Hepatocyte (in vitro differentiated cells): ENCODE results near the gene SPATC1L. TPM values are rescaled to one million over a fixed set of nuclear protein-coding genes. Genes with fewer than 3 reads are reported as not detected.

Source experiments
- DNase-seq: peaks from one replicate; pipeline ENCODE4 v3.0.0-alpha.2; 2016; ENCODE audit warnings: low spot score
- H2AFZ ChIP-seq: fragments of 200-600 bp; sonication (generic); 2 replicates; pipeline ENCODE4 v1.6.0; 2016; ENCODE audit warnings: antibody characterized with exemption, mild to moderate bottlenecking
- H3K27ac ChIP-seq: fragments of 200-600 bp; sonication (generic); 2 replicates; pipeline ENCODE4 v1.5.1; 2016; ENCODE audit warnings: mild to moderate bottlenecking
- H3K27me3 ChIP-seq: fragments of 200-600 bp; sonication (generic); 2 replicates; pipeline ENCODE4 v1.6.1; 2016
- H3K36me3 ChIP-seq: fragments of 200-600 bp; sonication (generic); replicated peaks from 2 replicates; pipeline ENCODE4 v1.5.1; 2016; ENCODE audit warnings: low read depth; ENCODE audit not compliant: insufficient read depth
- H3K4me1 ChIP-seq: fragments of 200-600 bp; sonication (generic); 2 replicates; pipeline ENCODE4 v1.5.1; 2016; ENCODE audit warnings: mild to moderate bottlenecking, moderate library complexity; ENCODE audit not compliant: insufficient read depth
- H3K4me2 ChIP-seq: fragments of 200-600 bp; sonication (generic); 2 replicates; pipeline ENCODE4 v1.6.0; 2016
- H3K4me3 ChIP-seq: fragments of 200-600 bp; sonication (generic); 2 replicates; pipeline ENCODE4 v1.5.1; 2016; ENCODE audit warnings: mild to moderate bottlenecking
- H3K79me2 ChIP-seq: fragments of 200-600 bp; sonication (generic); 2 replicates; pipeline ENCODE4 v1.6.0; 2017; ENCODE audit warnings: mild to moderate bottlenecking
- H3K9me2 ChIP-seq: fragments of 200-600 bp; sonication (generic); replicated peaks from 2 replicates; pipeline ENCODE4 v1.6.0; 2017; ENCODE audit warnings: mild to moderate bottlenecking; ENCODE audit not compliant: insufficient read depth
- H3K9me3 ChIP-seq: fragments of 200-600 bp; sonication (generic); 2 replicates; pipeline ENCODE4 v1.5.1; 2016; ENCODE audit warnings: low read depth, mild to moderate bottlenecking
- H4K20me1 ChIP-seq: fragments of 200-600 bp; sonication (generic); 2 replicates; pipeline ENCODE4 v1.6.0; 2016; ENCODE audit warnings: mild to moderate bottlenecking; ENCODE audit not compliant: insufficient read depth, poor library complexity, severe bottlenecking
- EZH2 ChIP-seq: fragments of 200-600 bp; sonication (generic); IDR thresholded peaks from 2 replicates; pipeline ENCODE4 v1.6.1; 2016; ENCODE audit warnings: antibody characterized with exemption, mild to moderate bottlenecking, borderline replicate concordance
- EZH2phosphoT487 ChIP-seq: fragments of 200-600 bp; sonication (generic); IDR thresholded peaks from one replicate; pipeline ENCODE4 v1.6.1; 2018; ENCODE audit warnings: antibody characterized with exemption, mild to moderate bottlenecking, low read depth, moderate library complexity; ENCODE audit not compliant: unreplicated experiment, severe bottlenecking
- WGBS: methylation state at CpG from one replicate; pipeline ENCODE4 v1.1.6; 2016; ENCODE audit warnings: low lambda C conversion rate; ENCODE audit errors: missing lambda C conversion rate; 5-methylcytosine and 5-hydroxymethylcytosine counted together
- polyA plus RNA-seq: library from polyadenylated mRNA; unstranded; fragments of >200 nt; fragmentation: Nextera tagmentation; extraction: Ambion mirVana; gene quantifications from 2 replicates; pipeline ENCODE4 v1.2.1, GENCODE V29; 2016
- total RNA-seq: library from RNA; depleted of rRNA; stranded (reverse); fragments of >200 nt; gene quantifications from 2 replicates; pipeline ENCODE4 v1.2.3, GENCODE V29; 2014
- TF ChIP-seq, protein P1 (sequence below): fragments of 200-600 bp; sonication (generic); IDR thresholded peaks from 2 replicates; pipeline ENCODE4 v1.5.1; 2016; ENCODE audit warnings: antibody characterized with exemption, mild to moderate bottlenecking; ENCODE audit not compliant: poor library complexity

Gene SPATC1L
- total and polyA plus RNA-seq, 2 experiments from 2014 or later: 10.1 to 24.2 TPM

DNA sequence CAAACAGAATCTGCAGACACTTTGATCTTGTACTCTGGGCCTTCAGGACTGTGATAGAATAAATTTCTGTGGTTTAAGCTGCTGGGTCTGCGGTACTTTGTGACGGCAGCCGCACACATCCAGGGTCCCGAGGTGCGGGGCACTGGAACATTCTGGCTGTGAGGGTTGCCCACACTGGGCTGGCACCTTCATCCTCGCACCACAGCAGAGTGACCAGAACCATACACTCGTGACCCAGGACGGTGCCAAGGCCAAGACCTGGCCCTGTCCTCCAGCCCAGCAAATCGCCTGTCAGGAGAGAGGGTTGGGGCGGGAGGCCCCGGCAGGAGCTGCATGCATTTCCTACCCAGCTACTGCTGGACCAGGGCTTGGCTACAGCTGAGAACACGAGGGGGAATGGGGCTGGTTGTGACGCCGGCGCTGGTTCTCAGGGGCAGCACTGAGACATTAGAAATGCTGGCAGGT is 26.2 kb downstream of the SPATC1L start:
- Histone ChIP-seq H3K4me2 (no peak overlapping the region), H3K9me2 (no peaks in the 10 kb centered on the region)
- WGBS: 96% methylated on average over 15 of the region's 15 CpGs

DNA sequence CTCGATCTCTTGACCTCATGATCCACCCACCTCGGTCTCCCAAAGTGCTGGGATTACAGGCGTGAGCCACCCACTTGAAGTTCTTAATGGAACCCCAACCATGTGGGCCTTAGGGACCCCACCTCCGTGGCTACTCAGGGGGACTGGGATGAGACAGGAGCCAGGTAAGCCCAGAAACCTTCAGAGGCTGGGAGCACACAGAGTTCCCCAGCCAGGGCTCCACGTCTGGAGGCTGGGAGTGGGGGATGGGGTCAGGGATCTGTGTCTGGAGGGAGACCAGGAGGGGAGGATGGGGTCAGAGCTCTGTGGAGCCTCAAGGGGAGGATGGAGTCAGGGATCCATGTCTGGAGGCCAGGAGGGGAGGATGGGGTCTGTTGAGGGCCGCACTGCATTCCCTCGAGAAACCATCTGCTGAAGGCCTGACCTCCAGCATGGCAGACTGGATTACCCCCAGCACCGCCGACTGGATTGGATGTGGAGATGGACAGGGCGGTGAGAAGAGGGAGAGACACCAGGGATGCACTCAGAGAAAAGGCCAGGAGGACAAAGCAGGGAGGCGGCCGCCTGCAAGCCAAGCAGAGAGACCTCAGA is 26.8 kb downstream of the SPATC1L start:
- no peaks in the 10 kb centered on the region for H3K9me3 ChIP-seq
- peaks cover 5% of the 10 kb centered on the region for H3K4me1 ChIP-seq
- H2AFZ ChIP-seq: no peak overlapping the region
- DNase-seq: peak; percentile 4
- TF ChIP-seq EZH2 (no peak), EZH2phosphoT487 (no peak)
- TF ChIP-seq, protein P1, sequence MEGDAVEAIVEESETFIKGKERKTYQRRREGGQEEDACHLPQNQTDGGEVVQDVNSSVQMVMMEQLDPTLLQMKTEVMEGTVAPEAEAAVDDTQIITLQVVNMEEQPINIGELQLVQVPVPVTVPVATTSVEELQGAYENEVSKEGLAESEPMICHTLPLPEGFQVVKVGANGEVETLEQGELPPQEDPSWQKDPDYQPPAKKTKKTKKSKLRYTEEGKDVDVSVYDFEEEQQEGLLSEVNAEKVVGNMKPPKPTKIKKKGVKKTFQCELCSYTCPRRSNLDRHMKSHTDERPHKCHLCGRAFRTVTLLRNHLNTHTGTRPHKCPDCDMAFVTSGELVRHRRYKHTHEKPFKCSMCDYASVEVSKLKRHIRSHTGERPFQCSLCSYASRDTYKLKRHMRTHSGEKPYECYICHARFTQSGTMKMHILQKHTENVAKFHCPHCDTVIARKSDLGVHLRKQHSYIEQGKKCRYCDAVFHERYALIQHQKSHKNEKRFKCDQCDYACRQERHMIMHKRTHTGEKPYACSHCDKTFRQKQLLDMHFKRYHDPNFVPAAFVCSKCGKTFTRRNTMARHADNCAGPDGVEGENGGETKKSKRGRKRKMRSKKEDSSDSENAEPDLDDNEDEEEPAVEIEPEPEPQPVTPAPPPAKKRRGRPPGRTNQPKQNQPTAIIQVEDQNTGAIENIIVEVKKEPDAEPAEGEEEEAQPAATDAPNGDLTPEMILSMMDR: no peak
- no peaks in the 10 kb centered on the region for H3K27me3 ChIP-seq
- no peaks in the 10 kb centered on the region for H4K20me1 ChIP-seq
- 95% methylated on average over 12 of the region's 12 CpGs for WGBS
- no peaks in the 10 kb centered on the region for H3K9me2 ChIP-seq
- H3K4me2 ChIP-seq: no peak overlapping the region
- no peaks in the 10 kb centered on the region for H3K79me2 ChIP-seq
- H3K36me3 ChIP-seq: no peaks in the 10 kb centered on the region
- H3K27ac ChIP-seq: no peak overlapping the region
- H3K4me3 ChIP-seq: no peak overlapping the region

More for the DNA sequence above, 26.2 kb downstream of the SPATC1L start:
- H3K79me2 ChIP-seq: no peaks in the 10 kb centered on the region
- H3K27me3 ChIP-seq: no peaks in the 10 kb centered on the region
- H2AFZ ChIP-seq: no peak overlapping the region
- H3K4me1 ChIP-seq: peaks cover 5% of the 10 kb centered on the region
- no peaks in the 10 kb centered on the region for H3K36me3 ChIP-seq
- H3K4me3 ChIP-seq: no peak overlapping the region
- no peaks in the 10 kb centered on the region for H4K20me1 ChIP-seq
- peak; percentile 3 for DNase-seq
- TF ChIP-seq EZH2phosphoT487: no peak
- H3K9me3 ChIP-seq: no peaks in the 10 kb centered on the region
- H3K27ac ChIP-seq: no peak overlapping the region

DNA sequence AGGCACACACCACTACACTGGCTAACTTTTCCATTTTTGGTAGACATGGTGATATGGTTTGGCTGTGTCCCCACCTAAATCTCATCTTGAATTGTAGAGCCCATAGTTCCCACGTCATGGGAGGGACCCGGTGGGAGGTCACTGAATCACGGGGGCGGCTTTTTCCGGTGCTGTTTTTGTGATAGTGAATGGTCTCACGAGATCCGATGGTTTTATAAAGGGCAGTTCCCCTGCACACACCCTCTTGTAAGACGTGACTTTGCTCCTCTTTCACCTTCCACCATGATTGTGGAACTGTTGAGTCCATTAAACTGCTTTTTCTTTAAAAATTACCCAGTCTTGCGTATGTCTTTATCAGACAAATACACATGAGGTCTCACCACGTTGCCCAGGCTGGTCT is 27.6 kb downstream of the SPATC1L start:
- H4K20me1 ChIP-seq: no peaks in the 10 kb centered on the region
- no peak for DNase-seq
- H3K4me2 ChIP-seq: no peak overlapping the region
- H3K4me3 ChIP-seq: no peak overlapping the region
- no peaks in the 10 kb centered on the region for H3K79me2 ChIP-seq
- no peak overlapping the region for H3K27ac ChIP-seq
- peaks cover 5% of the 10 kb centered on the region for H3K4me1 ChIP-seq
- WGBS: 95% methylated on average over 10 of the region's 10 CpGs
- no peaks in the 10 kb centered on the region for H3K27me3 ChIP-seq
- TF ChIP-seq EZH2 (no peak), EZH2phosphoT487 (no peak)
- TF ChIP-seq, protein P1: no peak
- H3K9me2 ChIP-seq: no peaks in the 10 kb centered on the region
- H3K36me3 ChIP-seq: no peaks in the 10 kb centered on the region
- H2AFZ ChIP-seq: no peak overlapping the region
- no peaks in the 10 kb centered on the region for H3K9me3 ChIP-seq

DNA sequence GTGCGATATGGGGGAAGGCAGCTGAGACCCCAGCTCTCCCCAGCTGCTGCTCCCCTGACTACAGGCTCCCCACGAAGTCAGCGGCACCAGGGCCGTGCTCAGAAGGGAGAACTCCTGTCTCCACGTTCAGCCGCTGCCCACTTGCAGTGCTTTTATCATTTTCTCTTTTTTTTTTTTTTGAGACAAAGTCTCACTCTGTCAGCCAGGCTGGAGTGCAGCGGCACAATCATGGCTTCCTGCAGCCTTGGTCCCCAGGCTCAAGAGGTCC is 27.9 kb downstream of the SPATC1L start:
- H3K27ac ChIP-seq: no peak overlapping the region
- DNase-seq: peak; percentile 5
- no peak overlapping the region for H3K4me3 ChIP-seq

More for the DNA sequence above, 27.9 kb downstream of the SPATC1L start:
- H3K36me3 ChIP-seq: no peaks in the 10 kb centered on the region
- 87% methylated on average over 7 of the region's 7 CpGs for WGBS
- no peaks in the 10 kb centered on the region for H3K79me2 ChIP-seq
- TF ChIP-seq EZH2: no peak
- no peak for TF ChIP-seq EZH2phosphoT487
- TF ChIP-seq, protein P1: no peak
- no peaks in the 10 kb centered on the region for H3K27me3 ChIP-seq
- H3K4me1 ChIP-seq: peaks cover 5% of the 10 kb centered on the region
- H3K4me2 ChIP-seq: no peak overlapping the region
- no peaks in the 10 kb centered on the region for H3K9me3 ChIP-seq
- no peaks in the 10 kb centered on the region for H3K9me2 ChIP-seq
- H4K20me1 ChIP-seq: no peaks in the 10 kb centered on the region
- no peak overlapping the region for H2AFZ ChIP-seq
